Neural progenitor cell (in vitro differentiated cells): ENCODE results near the gene PROX2.

Experiments used
- CTCF ChIP-seq: fragments of 200-600 bp; sonication (generic); IDR thresholded peaks from 2 replicates; pipeline ENCODE4 v1.5.1; 2017; ENCODE audit warnings: antibody characterized with exemption, mild to moderate bottlenecking
- EZH2phosphoT487 ChIP-seq: fragments of 200-600 bp; sonication (generic); IDR thresholded peaks from 2 replicates; pipeline ENCODE4 v1.6.1; 2017; ENCODE audit warnings: antibody characterized with exemption

DNA sequence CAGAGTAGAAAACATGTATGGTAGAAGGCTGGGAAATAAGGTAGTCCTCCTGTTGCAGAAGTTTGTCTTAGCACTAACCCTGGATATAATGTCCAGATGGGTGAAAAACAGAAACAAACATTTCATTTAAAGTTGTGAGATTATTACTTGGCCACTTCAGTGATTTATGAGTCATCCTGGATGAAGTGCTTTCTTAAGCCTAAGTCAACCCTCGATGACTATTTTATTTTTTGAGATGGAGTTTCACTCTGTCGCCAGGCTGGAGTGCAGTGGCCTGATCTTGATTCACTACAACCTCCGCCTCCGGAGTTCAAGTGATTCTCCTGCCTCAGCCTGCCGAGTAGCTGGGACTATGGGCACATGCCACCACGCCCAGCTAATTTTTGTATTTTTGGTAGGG lies 15.9 kb upstream of the PROX2 start:
- no peak for TF ChIP-seq CTCF
- TF ChIP-seq EZH2phosphoT487 = no peak
